HepG2 (cell line): Measurements from ENCODE around the gene TCFL5. TPM values are rescaled to one million over a fixed set of nuclear protein-coding genes. Genes with fewer than 3 reads are reported as not detected.
A peak's percentile ranks its signal among the peaks of the same experiment; 100 is the strongest.

Experiments
- AGO1 ChIP-seq: fragments of 200-400 bp; formaldehyde crosslinking; IDR thresholded peaks from 2 replicates; pipeline ENCODE4 v1.6.1; 2017; ENCODE audit warnings: mild to moderate bottlenecking, low read depth, low read length, moderate library complexity; ENCODE audit not compliant: poor library complexity, severe bottlenecking
- AKAP8 ChIP-seq: sonication (generic); formaldehyde crosslinking; IDR thresholded peaks from 2 replicates; pipeline ENCODE4 v1.5.1; 2020; ENCODE audit warnings: mild to moderate bottlenecking, missing genetic modification reagents
- CENPT ChIP-seq: sonication (generic); formaldehyde crosslinking; IDR thresholded peaks from 2 replicates; pipeline ENCODE4 v1.8.0; 2022; ENCODE audit warnings: low read depth, mild to moderate bottlenecking, moderate library complexity, missing genetic modification reagents
- GLI4 ChIP-seq: sonication (generic); formaldehyde crosslinking; IDR thresholded peaks from 2 replicates; pipeline ENCODE4 v1.5.1; 2020; ENCODE audit warnings: missing genetic modification reagents, mild to moderate bottlenecking, moderate library complexity, borderline replicate concordance
- KAT8 ChIP-seq: IDR thresholded peaks from 2 replicates; pipeline ENCODE4 v1.6.1; 2016; ENCODE audit warnings: missing genetic modification reagents, missing compliant biosample characterization
- KDM5B ChIP-seq: sonication (generic); formaldehyde crosslinking; IDR thresholded peaks from 2 replicates; pipeline ENCODE4 v1.4.0; 2020; ENCODE audit warnings: missing genetic modification reagents, mild to moderate bottlenecking, borderline replicate concordance
- MTA3 ChIP-seq: sonication (generic); formaldehyde crosslinking; IDR thresholded peaks from 2 replicates; pipeline ENCODE4 v1.4.0; 2020; ENCODE audit warnings: missing genetic modification reagents
- MXI1 ChIP-seq: IDR thresholded peaks from 3 replicates; pipeline ENCODE4 v1.6.1; 2012; ENCODE audit warnings: low read depth, low read length, inconsistent platforms, borderline replicate concordance
- MZF1 ChIP-seq: sonication (generic); formaldehyde crosslinking; IDR thresholded peaks from 2 replicates; pipeline ENCODE4 v1.8.1; 2023; ENCODE audit warnings: mild to moderate bottlenecking, missing genetic modification reagents, borderline replicate concordance
- NFIB ChIP-seq: sonication (generic); formaldehyde crosslinking; IDR thresholded peaks from 2 replicates; pipeline ENCODE4 v1.9.0; 2021; ENCODE audit warnings: missing genetic modification reagents, mild to moderate bottlenecking, borderline replicate concordance
- NFRKB ChIP-seq: fragments of 450-650 bp; IDR thresholded peaks from 2 replicates; pipeline ENCODE4 v1.6.1; 2017
- PCBP2 ChIP-seq: fragments of 200-400 bp; formaldehyde crosslinking; optimal IDR thresholded peaks from 2 replicates; pipeline ENCODE3; 2018; ENCODE audit warnings: low read length, low read depth; ENCODE audit not compliant: poor library complexity, severe bottlenecking
- SMYD3 ChIP-seq: sonication (generic); formaldehyde crosslinking; IDR thresholded peaks from 2 replicates; pipeline ENCODE4 v1.8.1; 2023; ENCODE audit warnings: mild to moderate bottlenecking, missing genetic modification reagents
- SNAPC2 ChIP-seq: sonication (generic); formaldehyde crosslinking; IDR thresholded peaks from 2 replicates; pipeline ENCODE4 v1.8.1; 2022; ENCODE audit warnings: mild to moderate bottlenecking, missing genetic modification reagents
- TP53 ChIP-seq: sonication (generic); formaldehyde crosslinking; conservative IDR thresholded peaks from 2 replicates; pipeline ENCODE4 v1.4.0; 2020; ENCODE audit warnings: missing genetic modification reagents
- ZNF20 ChIP-seq: sonication (generic); formaldehyde crosslinking; IDR thresholded peaks from 2 replicates; pipeline ENCODE4 v1.4.0; 2020; ENCODE audit warnings: mild to moderate bottlenecking, moderate library complexity, missing genetic modification reagents
- ZNF549 ChIP-seq: sonication (generic); formaldehyde crosslinking; IDR thresholded peaks from 2 replicates; pipeline ENCODE4 v1.5.0; 2020; ENCODE audit warnings: missing genetic modification reagents
- ZNF749 ChIP-seq: sonication (generic); formaldehyde crosslinking; IDR thresholded peaks from 2 replicates; pipeline ENCODE4 v1.8.0; 2022; ENCODE audit warnings: mild to moderate bottlenecking, missing genetic modification reagents, moderate library complexity, borderline replicate concordance
- ZNF792 ChIP-seq: IDR thresholded peaks from 2 replicates; pipeline ENCODE4 v1.6.1; 2016
- polyA plus RNA-seq, 8 experiments: library from polyadenylated mRNA; depleted of rRNA in 3 of 8; stranded (reverse) in 7 of 8; unstranded in 1 of 8; fragments of >200 nt; fragmentation: Illumina TruSeq in 4 of 8; extraction: Trizol in 4 of 8; gene quantifications; 2 replicates each; pipeline versions ENCODE4 v1.2.1 to v1.2.3, GENCODE V29; 2011 to 2016; ENCODE audit warnings: low read depth in 4 of 8, missing spikeins in 1 of 8, mixed read lengths in 1 of 8; ENCODE audit not compliant: insufficient read depth in 1 of 8
- total RNA-seq, 5 experiments: library from RNA; depleted of rRNA; stranded (reverse); fragments of >200 nt; fragmentation: Illumina TruSeq; extraction: Trizol; gene quantifications; 2 replicates each; pipeline ENCODE4 v1.2.3, GENCODE V29; 2016; ENCODE audit warnings: low read depth in 1 of 5
- TF ChIP-seq, protein P1 (sequence below): sonication (generic); formaldehyde crosslinking; IDR thresholded peaks from 2 replicates; pipeline ENCODE4 v1.9.0; 2021; ENCODE audit warnings: mild to moderate bottlenecking, missing genetic modification reagents
- TF ChIP-seq, protein P2 (sequence below): sonication (generic); formaldehyde crosslinking; IDR thresholded peaks from 2 replicates; pipeline ENCODE4 v1.4.0; 2020; ENCODE audit warnings: missing genetic modification reagents

TCFL5 gene
- total and polyA plus RNA-seq, 2 of the 13 experiments (the other 11 are each of a cell fraction or from before 2014, with no cell fraction given) = 14.8 to 20.0 TPM

DNA sequence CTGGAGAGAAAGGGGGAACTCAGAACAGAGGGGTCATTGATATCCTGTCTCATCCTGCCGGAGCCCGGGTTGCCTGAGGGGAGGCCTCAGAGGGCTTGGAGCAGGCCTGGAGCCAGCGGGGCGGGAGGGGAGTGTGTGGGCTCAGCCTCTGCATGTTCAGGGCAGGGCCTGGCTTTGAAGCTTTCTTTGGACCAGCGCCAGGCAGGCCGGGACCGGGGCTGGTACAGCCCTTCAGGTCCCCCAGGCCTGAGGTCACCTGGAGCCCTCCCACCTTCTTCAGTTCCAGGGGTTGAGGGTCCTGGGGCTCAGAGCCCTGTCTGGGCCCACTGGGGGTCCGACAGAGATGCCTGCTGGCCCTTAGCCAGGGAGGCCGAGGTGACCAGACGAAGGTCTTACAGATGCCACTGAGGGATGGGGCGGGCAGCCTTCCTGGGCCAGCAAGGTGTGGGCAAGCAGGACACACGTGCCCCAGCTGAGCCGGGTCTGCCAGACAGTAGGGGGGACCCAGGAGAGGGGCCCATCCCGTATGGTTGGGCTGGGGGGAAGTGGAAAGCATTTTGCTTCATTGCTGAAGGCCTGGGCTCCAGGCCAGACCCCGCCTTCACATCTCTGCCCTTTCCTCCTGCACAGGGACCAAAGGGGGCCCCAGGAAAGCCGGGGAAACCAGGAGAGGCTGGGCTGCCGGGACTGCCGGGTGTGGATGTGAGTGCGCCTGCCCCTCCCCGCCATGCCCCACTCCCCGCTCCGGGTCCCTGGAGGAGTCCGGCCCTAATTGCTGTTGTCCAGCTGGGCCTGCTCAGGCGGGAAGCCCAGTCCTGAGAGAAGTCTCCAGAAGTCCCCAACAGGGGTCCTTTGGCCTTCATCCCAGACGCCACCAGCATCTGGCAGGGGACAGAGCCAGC lies 42.8 kb downstream of the TCFL5 start (continued):
- TF ChIP-seq, protein P1, sequence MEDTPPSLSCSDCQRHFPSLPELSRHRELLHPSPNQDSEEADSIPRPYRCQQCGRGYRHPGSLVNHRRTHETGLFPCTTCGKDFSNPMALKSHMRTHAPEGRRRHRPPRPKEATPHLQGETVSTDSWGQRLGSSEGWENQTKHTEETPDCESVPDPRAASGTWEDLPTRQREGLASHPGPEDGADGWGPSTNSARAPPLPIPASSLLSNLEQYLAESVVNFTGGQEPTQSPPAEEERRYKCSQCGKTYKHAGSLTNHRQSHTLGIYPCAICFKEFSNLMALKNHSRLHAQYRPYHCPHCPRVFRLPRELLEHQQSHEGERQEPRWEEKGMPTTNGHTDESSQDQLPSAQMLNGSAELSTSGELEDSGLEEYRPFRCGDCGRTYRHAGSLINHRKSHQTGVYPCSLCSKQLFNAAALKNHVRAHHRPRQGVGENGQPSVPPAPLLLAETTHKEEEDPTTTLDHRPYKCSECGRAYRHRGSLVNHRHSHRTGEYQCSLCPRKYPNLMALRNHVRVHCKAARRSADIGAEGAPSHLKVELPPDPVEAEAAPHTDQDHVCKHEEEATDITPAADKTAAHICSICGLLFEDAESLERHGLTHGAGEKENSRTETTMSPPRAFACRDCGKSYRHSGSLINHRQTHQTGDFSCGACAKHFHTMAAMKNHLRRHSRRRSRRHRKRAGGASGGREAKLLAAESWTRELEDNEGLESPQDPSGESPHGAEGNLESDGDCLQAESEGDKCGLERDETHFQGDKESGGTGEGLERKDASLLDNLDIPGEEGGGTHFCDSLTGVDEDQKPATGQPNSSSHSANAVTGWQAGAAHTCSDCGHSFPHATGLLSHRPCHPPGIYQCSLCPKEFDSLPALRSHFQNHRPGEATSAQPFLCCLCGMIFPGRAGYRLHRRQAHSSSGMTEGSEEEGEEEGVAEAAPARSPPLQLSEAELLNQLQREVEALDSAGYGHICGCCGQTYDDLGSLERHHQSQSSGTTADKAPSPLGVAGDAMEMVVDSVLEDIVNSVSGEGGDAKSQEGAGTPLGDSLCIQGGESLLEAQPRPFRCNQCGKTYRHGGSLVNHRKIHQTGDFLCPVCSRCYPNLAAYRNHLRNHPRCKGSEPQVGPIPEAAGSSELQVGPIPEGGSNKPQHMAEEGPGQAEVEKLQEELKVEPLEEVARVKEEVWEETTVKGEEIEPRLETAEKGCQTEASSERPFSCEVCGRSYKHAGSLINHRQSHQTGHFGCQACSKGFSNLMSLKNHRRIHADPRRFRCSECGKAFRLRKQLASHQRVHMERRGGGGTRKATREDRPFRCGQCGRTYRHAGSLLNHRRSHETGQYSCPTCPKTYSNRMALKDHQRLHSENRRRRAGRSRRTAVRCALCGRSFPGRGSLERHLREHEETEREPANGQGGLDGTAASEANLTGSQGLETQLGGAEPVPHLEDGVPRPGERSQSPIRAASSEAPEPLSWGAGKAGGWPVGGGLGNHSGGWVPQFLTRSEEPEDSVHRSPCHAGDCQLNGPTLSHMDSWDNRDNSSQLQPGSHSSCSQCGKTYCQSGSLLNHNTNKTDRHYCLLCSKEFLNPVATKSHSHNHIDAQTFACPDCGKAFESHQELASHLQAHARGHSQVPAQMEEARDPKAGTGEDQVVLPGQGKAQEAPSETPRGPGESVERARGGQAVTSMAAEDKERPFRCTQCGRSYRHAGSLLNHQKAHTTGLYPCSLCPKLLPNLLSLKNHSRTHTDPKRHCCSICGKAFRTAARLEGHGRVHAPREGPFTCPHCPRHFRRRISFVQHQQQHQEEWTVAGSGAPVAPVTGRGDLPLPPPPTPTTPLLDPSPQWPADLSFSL (CRISPR knock-in tag) = no peak
- TF ChIP-seq SMYD3 (CRISPR knock-in tag) (0 out of 2 replicates have a peak, but pooled peaks have one; percentile 9), PCBP2 (no peak), ZNF549 (CRISPR knock-in tag) (no peak), AKAP8 (peak; percentile 79), MTA3 (CRISPR knock-in tag) (no peak), NFRKB (no peak), TP53 (CRISPR knock-in tag) (0 out of 2 replicates have a peak, but pooled peaks have one; percentile 4), ZNF749 (CRISPR knock-in tag) (peak; percentile 75), AGO1 (peak; percentile 65), NFIB (CRISPR knock-in tag) (peak; percentile 73; the same call in 1 of the 2 replicates), MZF1 (CRISPR knock-in tag) (no peak), CENPT (CRISPR knock-in tag) (0 out of 2 replicates have a peak, but pooled peaks have one; percentile 70), SNAPC2 (CRISPR knock-in tag) (0 out of 2 replicates have a peak, but pooled peaks have one; percentile 19), KAT8 (no peak), ZNF20 (CRISPR knock-in tag) (no peak), KDM5B (CRISPR knock-in tag) (peak; percentile 68; the same call in 1 of the 2 replicates), GLI4 (CRISPR knock-in tag) (no peak), MXI1 (0 out of 3 replicates have a peak, but pooled peaks have one; percentile 5), ZNF792 (CRISPR knock-in tag) (peak; percentile 68)
- TF ChIP-seq, protein P2, sequence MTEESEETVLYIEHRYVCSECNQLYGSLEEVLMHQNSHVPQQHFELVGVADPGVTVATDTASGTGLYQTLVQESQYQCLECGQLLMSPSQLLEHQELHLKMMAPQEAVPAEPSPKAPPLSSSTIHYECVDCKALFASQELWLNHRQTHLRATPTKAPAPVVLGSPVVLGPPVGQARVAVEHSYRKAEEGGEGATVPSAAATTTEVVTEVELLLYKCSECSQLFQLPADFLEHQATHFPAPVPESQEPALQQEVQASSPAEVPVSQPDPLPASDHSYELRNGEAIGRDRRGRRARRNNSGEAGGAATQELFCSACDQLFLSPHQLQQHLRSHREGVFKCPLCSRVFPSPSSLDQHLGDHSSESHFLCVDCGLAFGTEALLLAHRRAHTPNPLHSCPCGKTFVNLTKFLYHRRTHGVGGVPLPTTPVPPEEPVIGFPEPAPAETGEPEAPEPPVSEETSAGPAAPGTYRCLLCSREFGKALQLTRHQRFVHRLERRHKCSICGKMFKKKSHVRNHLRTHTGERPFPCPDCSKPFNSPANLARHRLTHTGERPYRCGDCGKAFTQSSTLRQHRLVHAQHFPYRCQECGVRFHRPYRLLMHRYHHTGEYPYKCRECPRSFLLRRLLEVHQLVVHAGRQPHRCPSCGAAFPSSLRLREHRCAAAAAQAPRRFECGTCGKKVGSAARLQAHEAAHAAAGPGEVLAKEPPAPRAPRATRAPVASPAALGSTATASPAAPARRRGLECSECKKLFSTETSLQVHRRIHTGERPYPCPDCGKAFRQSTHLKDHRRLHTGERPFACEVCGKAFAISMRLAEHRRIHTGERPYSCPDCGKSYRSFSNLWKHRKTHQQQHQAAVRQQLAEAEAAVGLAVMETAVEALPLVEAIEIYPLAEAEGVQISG (CRISPR knock-in tag) = peak; percentile 60
